Adrenal gland (tissue), 12 donors: ENCODE measurements around the gene SDC3. TPM values are rescaled to one million over a fixed set of nuclear protein-coding genes. Genes with fewer than 3 reads are reported as not detected.

Experiments
- DNase-seq, 7 donors: peaks; one replicate each; pipeline ENCODE4 v3.0.0-alpha.2; 2019 to 2020
- H3K27ac ChIP-seq, 5 donors: fragments of 200-600 bp; sonication (generic) in 4 of 5; 1 replicate in 3 of 5; 2 replicates in 2 of 5; pipeline versions ENCODE4 v1.5.1 to v1.8.0; 2016 to 2020; ENCODE audit warnings: mild to moderate bottlenecking in 1 of 5
- H3K27me3 ChIP-seq: fragments of 200-600 bp; 2 replicates; pipeline ENCODE4 v1.8.0; 2021
- H3K36me3 ChIP-seq, 2 donors: fragments of 200-600 bp; replicated peaks in 1 of 2; 1 replicate in 1 of 2; 2 replicates in 1 of 2; pipeline versions ENCODE4 v1.5.1 to v1.8.0; 2018 to 2022
- H3K4me1 ChIP-seq, 2 donors: fragments of 200-600 bp; replicated peaks in 1 of 2; 1 replicate in 1 of 2; 2 replicates in 1 of 2; pipeline versions ENCODE4 v1.5.1 to v1.8.0; 2018 to 2021
- H3K4me3 ChIP-seq, 4 donors: fragments of 200-600 bp; sonication (generic) in 3 of 4; one replicate each; pipeline ENCODE4 v1.5.1; 2016 to 2018
- H3K9me3 ChIP-seq, 3 donors: fragments of 200-600 bp; sonication (generic) in 1 of 3; replicated peaks in 1 of 3; 1 replicate in 2 of 3; 2 replicates in 1 of 3; pipeline versions ENCODE4 v1.5.1 to v1.8.0; 2016 to 2021
- CTCF ChIP-seq, 6 experiments: fragments of 450-650 bp in 4 of 6; fragments of 200-600 bp in 2 of 6; sonication (generic) in 1 of 6; IDR thresholded peaks; 1 replicate in 5 of 6; 2 replicates in 1 of 6; pipeline versions ENCODE4 v1.5.1 to v1.8.0; 2016 to 2021; ENCODE audit warnings: antibody characterized with exemption in 6 of 6, mild to moderate bottlenecking in 2 of 6, moderate library complexity in 1 of 6
- POLR2A ChIP-seq, 2 donors: fragments of 450-650 bp; IDR thresholded peaks; one replicate each; pipeline ENCODE4 v1.6.1; 2017; ENCODE audit warnings: antibody characterized with exemption in 2 of 2, mild to moderate bottlenecking in 2 of 2, moderate library complexity in 1 of 2
- WGBS, 4 donors: extraction: QIAGEN DNeasy Blood & Tissue Kit in 2 of 4; methylation state at CpG; one replicate each; pipeline versions ENCODE4 v1.1.5 to v1.1.7; 2013 to 2017; 5-methylcytosine and 5-hydroxymethylcytosine counted together
- intact Hi-C, 2 donors: fragments of 100-400 bp; cut with DNase I; formaldehyde crosslinking; loops; one replicate each; pipeline versions ENCODE4 v1.14.1 to v1.15.0; 2022 to 2023
- polyA plus RNA-seq, 3 donors: library from polyadenylated mRNA; stranded (reverse); fragments of 200-250 nt in 2 of 3; fragments of 350-450 nt in 1 of 3; fragmentation: Illumina TruSeq in 1 of 3; extraction: RNeasy Lipid Tissue Mini Kit (QIAGEN cat#74804) in 1 of 3; gene quantifications; one replicate each; pipeline ENCODE4 v1.2.3, GENCODE V29; 2013 to 2014
- total RNA-seq, 9 donors: library from RNA; depleted of rRNA in 4 of 9; stranded (reverse); fragments of >200 nt in 4 of 9; fragments of 120-200 nt in 1 of 9; fragmentation: NEBNext Ultra II Directional in 1 of 9; extraction: Animal tissue kit (Norgen Biotek cat#: 25700) in 1 of 9; gene quantifications; one replicate each; pipeline versions ENCODE4 v1.1.0 to v1.2.4, GENCODE V29; 2013 to 2023
- donor health status: healthy with polysubstance abuse.
- donor health status: Bipolar disorder and iron deficiency.
- donor health status: DM: yes; HTN: yes; CAD: no.
- donor health status: DM: no; HTN: no; CAD: no.
- donor health status: DM: no; HTN: no; CAD: no.
- donor health status: DM: yes; HTN: yes; CAD: no.

Gene SDC3
- total and polyA plus RNA-seq, 12 donors = 40.1 to 536 (median 188) TPM

DNA sequence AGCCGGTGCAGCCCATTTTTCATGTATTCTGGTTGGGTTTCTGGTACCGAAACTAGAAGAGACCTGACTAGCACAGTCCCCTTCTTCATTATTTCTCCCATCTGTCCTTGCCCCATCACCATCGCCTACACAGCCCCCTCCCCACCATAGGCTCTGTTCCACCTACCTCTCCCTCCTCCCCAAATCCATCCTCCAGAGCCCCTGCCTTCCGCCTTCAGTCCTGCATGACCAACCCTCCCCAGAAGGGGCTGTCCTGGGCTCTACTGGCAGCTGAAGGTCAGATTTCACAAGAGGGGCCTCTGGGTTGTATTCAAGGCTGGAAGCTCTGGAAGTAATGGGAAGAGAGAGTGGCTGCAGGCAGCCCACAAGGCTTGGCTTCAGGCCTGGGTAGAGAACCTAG lies 55.2 kb downstream of the SDC3 start:
- Histone ChIP-seq H3K4me1 (peaks cover 7 to 18% of the 10 kb centered on the region in 2 donors), H3K36me3 (no peaks in the 10 kb centered on the region), H3K27ac (peak overlapping the region in 3 of 5 donors; percentile 54 to 62 (median 58)), H3K9me3 (no peaks in the 10 kb centered on the region), H3K27me3 (no peaks in the 10 kb centered on the region), H3K4me3 (no peak overlapping the region)
- DNase-seq = peak in 5 of 7 donors; percentile 46 to 80 (median 64)
- intact Hi-C loops = no loop called here
- WGBS, 4 donors = 60 to 81% (median 67%) methylated on average over 4 of the region's 4 CpGs
- peak in 4 of 6 experiments; percentile 8 to 33 (median 20) for TF ChIP-seq CTCF (IDR thresholded peaks at IDR 0.05)
- peak in 1 of 2 donors; percentile 7 for TF ChIP-seq POLR2A (IDR thresholded peaks at IDR 0.05)

GRCh38 chr1:30852026-30852425 lies 56.5 kb downstream of the SDC3 start:
- H3K36me3 ChIP-seq = no peaks in the 10 kb centered on the region
- peak; percentile 58 to 92 (median 79) for DNase-seq
- 63 to 97% (median 68%) methylated on average over 3 to 5 of the region's 5 CpGs for WGBS, 4 donors
- H3K9me3 ChIP-seq = no peaks in the 10 kb centered on the region
- no peak overlapping the region for H3K4me3 ChIP-seq
- no peaks in the 10 kb centered on the region for H3K27me3 ChIP-seq
- no peak overlapping the region for H3K27ac ChIP-seq
- peaks cover 7 to 19% of the 10 kb centered on the region in 2 donors for H3K4me1 ChIP-seq
- TF ChIP-seq CTCF (IDR thresholded peaks at IDR 0.05) (no peak), POLR2A (IDR thresholded peaks at IDR 0.05) (no peak)
- intact Hi-C loops = no loop called here

DNA sequence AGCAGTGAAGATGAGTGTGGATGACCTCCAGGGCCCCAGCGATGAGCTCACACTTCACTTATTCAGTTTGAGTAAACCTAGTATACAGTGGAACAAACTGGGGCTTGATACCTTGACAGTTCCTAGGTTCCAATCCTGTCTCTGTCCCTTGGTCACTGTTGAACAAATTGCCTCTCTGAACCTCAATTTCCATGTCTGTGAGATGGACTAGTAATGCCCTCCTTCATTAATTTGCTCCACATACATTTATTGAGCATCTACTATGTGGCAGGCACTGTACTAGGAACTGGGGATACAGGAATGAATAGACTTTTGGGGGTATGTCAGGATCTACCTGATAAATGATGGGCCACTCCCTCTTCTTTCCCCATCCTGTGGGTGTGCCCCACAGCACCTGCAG lies 57.3 kb downstream of the SDC3 start:
- no peaks in the 10 kb centered on the region for H3K27me3 ChIP-seq
- H3K27ac ChIP-seq = no peak overlapping the region
- WGBS, 4 donors = 95 to 100% (median 99%) methylated on average over 1 of the region's 1 CpG
- peaks cover 7 to 21% of the 10 kb centered on the region in 2 donors for H3K4me1 ChIP-seq
- DNase-seq = no peak
- intact Hi-C loops = no loop called here
- no peaks in the 10 kb centered on the region for H3K9me3 ChIP-seq
- TF ChIP-seq POLR2A (IDR thresholded peaks at IDR 0.05) = no peak
- TF ChIP-seq CTCF (IDR thresholded peaks at IDR 0.05) = no peak
- H3K4me3 ChIP-seq = no peak overlapping the region
- no peaks in the 10 kb centered on the region for H3K36me3 ChIP-seq

GRCh38 chr1:30850607-30851006 lies 58.0 kb downstream of the SDC3 start:
- 86 to 100% (median 91%) methylated on average over 1 to 2 of the region's 2 CpGs for WGBS, 4 donors
- Histone ChIP-seq H3K4me3 (no peak overlapping the region), H3K27me3 (no peaks in the 10 kb centered on the region), H3K9me3 (no peaks in the 10 kb centered on the region), H3K36me3 (no peaks in the 10 kb centered on the region), H3K4me1 (peaks cover 7 to 21% of the 10 kb centered on the region in 2 donors), H3K27ac (no peak overlapping the region)
- no peak for DNase-seq
- no peak for TF ChIP-seq POLR2A (IDR thresholded peaks at IDR 0.05)
- TF ChIP-seq CTCF (IDR thresholded peaks at IDR 0.05) = no peak
- intact Hi-C loops = no loop called here
